ENCODE data around the gene ATP1A4.

DNA sequence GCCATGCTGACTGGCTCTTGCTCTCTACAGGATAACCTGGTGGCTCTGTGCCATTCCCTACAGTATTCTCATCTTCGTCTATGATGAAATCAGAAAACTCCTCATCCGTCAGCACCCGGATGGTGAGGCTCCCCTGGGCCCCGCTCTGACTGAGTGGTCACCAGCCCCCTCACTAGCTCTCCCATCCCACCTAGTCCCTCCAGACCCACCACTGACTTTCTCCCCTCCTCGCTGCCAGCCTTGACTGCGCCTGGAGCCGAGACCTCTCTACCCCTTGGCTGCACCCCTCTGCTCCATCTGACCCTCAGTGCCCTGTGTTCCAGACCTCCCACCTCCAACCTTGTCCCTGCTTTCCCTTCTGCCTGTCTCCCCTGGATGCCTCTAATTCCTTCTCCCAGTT lies 34.8 kb downstream of the ATP1A4 start:
- no peak for TF ChIP-seq EZH2phosphoT487 (IDR thresholded peaks at IDR 0.05; ENCODE audit: borderline replicate concordance, low read depth, low read length)
- TF ChIP-seq CTCF (conservative IDR thresholded peaks at IDR 0.05; ENCODE audit: low read length): no peak

All from OCI-LY7 (cell line).